Kidney (tissue), 14 donors: Measurements from ENCODE around the gene URI1. TPM values are rescaled to one million over a fixed set of nuclear protein-coding genes. Genes with fewer than 3 reads are reported as not detected.

Experiments used
- DNase-seq, 5 donors: peaks; one replicate each; pipeline ENCODE4 v3.0.0-alpha.2; 2013 to 2020
- FAIRE-seq: peaks from 2 replicates; lab custom pipeline; 2012; peaks lifted over from hg19 to GRCh38; lab: Jason Lieb, UNC
- H3K27ac ChIP-seq, 2 donors: one replicate each; pipeline ENCODE4 v1.7.0; 2013; ENCODE audit warnings: low read depth in 2 of 2, low read length in 2 of 2, inconsistent platforms in 1 of 2
- H3K27me3 ChIP-seq: one replicate; pipeline ENCODE4 v1.7.1; 2013; ENCODE audit warnings: low read length, inconsistent platforms; ENCODE audit not compliant: control insufficient read depth, insufficient read depth
- H3K36me3 ChIP-seq, 3 donors: one replicate each; pipeline versions ENCODE4 v1.7.0 to v1.7.1; 2013; ENCODE audit warnings: low read length in 3 of 3, control low read depth in 1 of 3, inconsistent platforms in 1 of 3; ENCODE audit not compliant: insufficient read depth in 3 of 3, control insufficient read depth in 2 of 3
- H3K4me1 ChIP-seq, 3 donors: one replicate each; pipeline versions ENCODE4 v1.7.0 to v1.7.1; 2013; ENCODE audit warnings: low read length in 3 of 3, inconsistent platforms in 1 of 3, low read depth in 1 of 3; ENCODE audit not compliant: control insufficient read depth in 2 of 3, insufficient read depth in 2 of 3
- H3K4me3 ChIP-seq, 3 donors: one replicate each; pipeline versions ENCODE4 v1.7.0 to v1.8.1; 2013; ENCODE audit warnings: low read length in 3 of 3, control low read depth in 1 of 3, inconsistent platforms in 1 of 3
- H3K9ac ChIP-seq, 3 donors: one replicate each; pipeline versions ENCODE4 v1.7.0 to v1.7.1; 2013; ENCODE audit warnings: low read length in 3 of 3, control low read depth in 1 of 3, inconsistent platforms in 1 of 3
- H3K9me3 ChIP-seq, 3 donors: one replicate each; pipeline versions ENCODE4 v1.7.0 to v1.7.1; 2013; ENCODE audit warnings: low read length in 3 of 3, control low read depth in 1 of 3, inconsistent platforms in 1 of 3; ENCODE audit not compliant: control insufficient read depth in 2 of 3, insufficient read depth in 1 of 3
- intact Hi-C: fragments of 100-400 bp; cut with DNase I; formaldehyde crosslinking; loops from one replicate; pipeline ENCODE4 v1.11.1; 2022
- polyA plus RNA-seq: library from polyadenylated mRNA; stranded (reverse); fragments of 350-450 nt; fragmentation: Illumina TruSeq; extraction: RNeasy Lipid Tissue Mini Kit (QIAGEN cat#74804); gene quantifications from one replicate; pipeline ENCODE4 v1.2.3, GENCODE V29; 2014; ENCODE audit warnings: low read depth, low replicate concordance; ENCODE audit not compliant: insufficient read depth
- total RNA-seq: library from RNA; stranded (reverse); fragmentation: NEBNext Ultra II Directional; extraction: Animal tissue kit (Norgen Biotek cat#: 25700); gene quantifications from one replicate; pipeline ENCODE4 v1.2.1, GENCODE V29; 2021
- TF ChIP-seq, protein P1 (sequence below): IDR thresholded peaks from 3 replicates; pipeline ENCODE4 v1.5.1; 2012; ENCODE audit warnings: mild to moderate bottlenecking, moderate library complexity, borderline replicate concordance; ENCODE audit not compliant: insufficient read depth; ENCODE audit errors: extremely low read depth
- donor health status: control.
- donor health status: control.
- donor health status: control.
- donor health status: control.
- donor health status: control.
- donor health status: DM: yes; HTN: yes; CAD: no.
- donor health status: Normal renal cell carcinoma (clear cell type).

URI1 gene
- total and polyA plus RNA-seq, 2 donors from 2014 or later, result 34.8 to 56.3 TPM

DNA sequence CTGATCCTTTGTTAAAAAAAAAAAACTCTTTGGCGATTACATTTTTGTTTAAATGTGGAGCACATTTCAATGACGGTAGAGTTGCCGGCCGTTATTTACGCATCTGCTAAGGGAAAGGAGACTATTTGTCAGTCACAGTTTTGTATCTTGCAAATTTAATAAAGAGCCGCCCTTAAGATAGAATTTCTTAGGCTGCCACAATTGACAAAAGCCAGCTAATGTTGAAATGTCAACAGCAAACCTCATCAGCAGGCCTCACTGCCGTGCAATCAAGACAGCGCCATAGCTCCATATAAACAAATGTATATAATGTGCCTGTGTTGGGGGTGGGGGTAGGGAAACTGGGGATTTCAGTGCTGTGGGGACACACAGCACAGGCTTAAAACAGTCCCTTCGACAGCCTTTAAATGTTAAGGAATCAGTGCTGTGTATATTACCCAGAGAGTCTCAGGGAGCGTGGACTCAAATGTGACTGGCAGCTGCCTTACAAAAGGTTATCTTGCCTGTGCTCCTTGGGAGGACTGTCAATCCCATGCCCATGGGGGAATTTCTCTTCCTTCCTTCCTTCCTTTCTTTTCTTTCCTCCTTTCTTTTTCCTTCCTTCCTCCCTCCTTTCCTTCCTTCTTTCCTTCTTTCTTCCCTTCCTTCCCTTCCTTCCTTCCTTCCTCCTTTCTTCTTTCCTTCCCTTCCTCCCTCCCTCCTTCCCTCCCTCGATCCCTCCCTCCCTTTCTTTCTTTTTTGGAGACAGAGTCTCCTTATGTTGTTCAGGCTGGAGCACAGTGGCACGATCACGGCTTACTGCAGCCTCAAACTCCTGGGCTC lies 108.0 kb downstream of the URI1 start:
- TF ChIP-seq, protein P1, sequence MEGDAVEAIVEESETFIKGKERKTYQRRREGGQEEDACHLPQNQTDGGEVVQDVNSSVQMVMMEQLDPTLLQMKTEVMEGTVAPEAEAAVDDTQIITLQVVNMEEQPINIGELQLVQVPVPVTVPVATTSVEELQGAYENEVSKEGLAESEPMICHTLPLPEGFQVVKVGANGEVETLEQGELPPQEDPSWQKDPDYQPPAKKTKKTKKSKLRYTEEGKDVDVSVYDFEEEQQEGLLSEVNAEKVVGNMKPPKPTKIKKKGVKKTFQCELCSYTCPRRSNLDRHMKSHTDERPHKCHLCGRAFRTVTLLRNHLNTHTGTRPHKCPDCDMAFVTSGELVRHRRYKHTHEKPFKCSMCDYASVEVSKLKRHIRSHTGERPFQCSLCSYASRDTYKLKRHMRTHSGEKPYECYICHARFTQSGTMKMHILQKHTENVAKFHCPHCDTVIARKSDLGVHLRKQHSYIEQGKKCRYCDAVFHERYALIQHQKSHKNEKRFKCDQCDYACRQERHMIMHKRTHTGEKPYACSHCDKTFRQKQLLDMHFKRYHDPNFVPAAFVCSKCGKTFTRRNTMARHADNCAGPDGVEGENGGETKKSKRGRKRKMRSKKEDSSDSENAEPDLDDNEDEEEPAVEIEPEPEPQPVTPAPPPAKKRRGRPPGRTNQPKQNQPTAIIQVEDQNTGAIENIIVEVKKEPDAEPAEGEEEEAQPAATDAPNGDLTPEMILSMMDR, result no peak
- DNase-seq, result no peak

DNA sequence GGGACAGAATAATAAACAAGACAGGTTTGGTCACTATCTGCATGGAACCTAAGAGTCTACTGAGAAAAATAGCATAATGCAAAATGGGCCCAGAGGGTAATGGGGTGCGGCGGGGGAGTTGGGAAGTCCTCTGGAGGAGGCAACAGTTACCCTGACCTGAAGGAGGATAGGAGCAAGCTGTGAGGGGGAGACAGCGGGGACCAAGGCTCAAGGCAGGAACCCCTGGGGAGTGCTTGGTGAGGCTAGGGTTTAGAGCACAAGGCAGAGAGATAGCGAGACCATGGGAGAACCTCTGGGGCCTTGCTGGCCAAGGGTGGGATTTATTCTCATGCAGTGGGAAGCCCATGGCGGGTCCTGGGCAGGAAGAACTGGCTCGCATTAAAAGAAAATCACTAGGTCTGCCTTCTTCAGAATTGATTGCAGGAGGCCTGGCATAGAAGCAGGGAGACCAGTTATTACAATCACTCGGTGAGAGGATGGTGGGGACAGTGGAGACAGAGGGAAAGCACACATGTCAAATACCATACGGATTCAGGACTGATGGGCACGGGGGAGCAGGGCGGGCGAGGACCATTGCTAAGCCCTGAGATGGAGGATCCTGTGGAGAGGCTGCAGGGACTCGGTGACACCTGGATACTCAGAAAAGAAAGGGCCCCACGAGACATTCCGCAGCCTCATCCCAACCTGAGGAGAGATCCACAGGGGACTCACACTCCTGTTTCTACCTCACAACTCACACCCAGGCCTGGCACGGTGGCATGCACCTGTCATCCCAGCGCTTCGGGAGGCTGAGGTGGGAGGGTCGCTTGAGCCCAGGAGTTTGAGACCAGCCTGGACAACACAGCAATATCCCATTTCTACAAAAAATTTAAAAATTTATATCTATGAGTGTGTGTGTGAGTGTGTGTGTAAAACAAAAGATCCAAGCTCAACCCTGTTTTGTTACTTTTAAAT lies 110.4 kb downstream of the URI1 start:
- H3K36me3 ChIP-seq, result no peaks in the 10 kb centered on the region
- no peak for DNase-seq
- H3K27ac ChIP-seq, result no peak overlapping the region
- no peak overlapping the region for H3K9ac ChIP-seq
- FAIRE-seq, result no peak
- no peak overlapping the region for H3K4me3 ChIP-seq
- intact Hi-C loops, result no loop called here
- H3K4me1 ChIP-seq, result no peaks in the 10 kb centered on the region
- TF ChIP-seq, protein P1, result no peak
- H3K9me3 ChIP-seq, result no peaks in the 10 kb centered on the region
- H3K27me3 ChIP-seq, result no peaks in the 10 kb centered on the region

More for the DNA sequence above, 108.0 kb downstream of the URI1 start:
- no peaks in the 10 kb centered on the region for H3K27me3 ChIP-seq
- H3K4me1 ChIP-seq, result no peaks in the 10 kb centered on the region
- no peaks in the 10 kb centered on the region for H3K36me3 ChIP-seq
- no peak overlapping the region for H3K9ac ChIP-seq
- no peak overlapping the region for H3K27ac ChIP-seq
- intact Hi-C loops, result no loop called here
- H3K4me3 ChIP-seq, result no peak overlapping the region
- H3K9me3 ChIP-seq, result no peaks in the 10 kb centered on the region
- no peak for FAIRE-seq

DNA sequence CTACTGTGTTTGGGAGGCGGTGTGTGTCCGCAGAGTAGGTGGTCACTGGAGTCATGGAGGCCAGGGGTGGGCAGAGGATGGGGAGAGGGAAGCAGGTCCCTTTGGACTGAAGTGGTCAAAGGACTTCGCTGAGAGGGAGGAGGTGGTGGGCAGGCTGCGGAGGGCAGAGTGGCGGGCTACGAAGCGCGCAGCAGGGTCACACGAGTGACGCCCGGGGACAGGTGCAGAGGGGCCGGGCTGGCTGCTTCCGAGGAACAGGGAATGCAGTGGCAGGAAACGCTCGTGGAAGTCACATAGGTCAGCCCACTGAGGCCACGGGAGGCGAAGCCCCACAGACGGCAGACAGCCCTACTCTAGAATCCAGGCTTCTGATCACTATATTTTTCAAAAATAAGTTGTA lies 111.5 kb downstream of the URI1 start:
- DNase-seq (no peak), FAIRE-seq (no peak)
- Histone ChIP-seq H3K9me3 (no peaks in the 10 kb centered on the region), H3K4me1 (no peaks in the 10 kb centered on the region), H3K27me3 (no peaks in the 10 kb centered on the region), H3K36me3 (no peaks in the 10 kb centered on the region), H3K4me3 (no peak overlapping the region), H3K27ac (no peak overlapping the region), H3K9ac (no peak overlapping the region)
- TF ChIP-seq, protein P1, result no peak
- intact Hi-C loops, result no loop called here
